Left kidney (tissue), 2 donors: ENCODE measurements around the gene ZMIZ1. TPM values are rescaled to one million over a fixed set of nuclear protein-coding genes. Genes with fewer than 3 reads are reported as not detected.

Source experiments
- DNase-seq: peaks from one replicate; pipeline ENCODE4 v3.0.0-alpha.2; 2013
- polyA plus RNA-seq: library from polyadenylated mRNA; unstranded; fragments of 120-200 nt; gene quantifications from one replicate; pipeline ENCODE4 v1.2.1, GENCODE V29; 2013; ENCODE audit not compliant: insufficient read length

Gene ZMIZ1
- polyA plus RNA-seq, 1 donor = 70.2 TPM

DNA sequence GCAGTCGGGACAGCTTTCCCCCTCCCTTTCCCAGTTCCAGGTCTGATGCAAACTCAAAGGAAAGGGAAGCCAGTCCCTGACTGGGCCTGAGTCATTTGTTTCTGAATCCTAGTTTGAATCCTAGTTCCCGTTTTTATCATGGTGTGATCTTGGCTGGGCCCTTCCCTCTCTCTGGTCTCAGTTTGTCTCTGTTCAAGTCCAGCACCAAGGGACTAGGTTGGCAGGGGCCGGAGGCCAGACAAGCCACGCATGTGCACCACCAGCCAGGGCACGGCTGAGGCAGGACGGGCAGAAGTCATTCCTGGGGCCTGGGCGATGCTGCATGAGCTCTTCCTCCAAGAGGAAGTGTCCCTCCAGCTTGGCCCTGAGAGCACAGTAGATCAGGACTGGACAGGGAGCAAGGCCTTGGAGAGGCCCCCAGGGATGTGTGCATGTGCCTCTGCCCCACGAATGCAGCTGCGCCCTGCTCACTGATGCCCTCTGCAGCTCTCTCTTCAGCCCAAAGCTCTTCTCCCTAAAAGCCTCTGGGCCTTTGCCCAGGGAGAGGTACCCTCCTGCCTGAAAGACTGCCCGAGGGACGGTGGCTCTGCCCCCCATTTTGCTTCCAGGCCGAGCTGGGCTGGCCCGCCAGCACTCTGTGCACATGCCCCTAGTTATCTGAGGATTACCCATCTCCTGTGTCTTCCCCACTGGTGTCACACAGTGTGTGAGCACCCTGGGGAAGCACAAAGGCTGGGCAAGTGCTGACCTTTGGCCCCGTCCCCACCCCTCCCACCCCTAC is 86.7 kb downstream of the ZMIZ1 start:
- DNase-seq = no peak

DNA sequence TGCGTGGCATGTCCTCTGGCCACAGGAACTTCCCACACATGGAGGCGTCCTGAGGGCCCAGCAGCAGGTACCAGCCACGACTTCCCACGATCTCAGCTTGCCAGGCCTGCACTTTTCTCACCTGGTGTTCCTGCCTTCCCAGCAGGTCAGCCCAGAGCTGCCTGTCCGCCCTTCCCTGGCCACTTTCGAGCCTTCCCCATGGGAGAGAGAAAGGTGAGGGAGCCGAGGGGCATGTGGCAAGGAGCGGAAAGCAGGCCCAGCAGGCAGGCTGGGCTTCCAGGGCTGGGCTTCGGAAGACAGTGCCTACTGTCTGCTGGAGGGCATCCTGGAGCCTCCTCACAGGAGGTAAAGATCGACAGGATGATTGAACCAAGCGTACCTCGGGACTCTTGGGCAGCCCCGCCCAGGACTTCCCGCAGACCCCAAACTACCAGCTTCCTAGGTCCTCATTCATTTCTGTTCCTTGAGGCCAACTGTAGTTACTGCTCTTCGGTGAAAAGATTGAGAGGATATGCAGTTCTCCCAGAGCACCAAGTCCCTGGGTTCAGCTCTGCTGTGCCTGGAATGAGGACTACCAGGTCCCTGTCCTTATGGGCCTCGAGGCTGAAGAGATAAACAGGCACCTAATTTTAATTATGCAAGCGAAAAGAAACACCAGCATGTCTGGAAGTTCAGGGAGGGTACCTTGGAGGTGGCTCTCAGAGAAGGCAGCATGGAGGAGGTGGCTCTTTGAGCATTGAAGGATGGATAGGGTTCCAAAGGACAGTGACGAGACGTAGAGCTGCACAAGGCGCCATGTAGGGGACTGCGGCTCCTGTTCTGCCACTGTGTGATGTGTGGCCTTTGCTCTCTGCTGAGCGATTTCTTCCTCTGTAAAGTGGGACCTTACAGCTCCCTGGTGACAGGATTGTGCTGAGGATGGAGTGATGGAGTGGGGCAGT is 87.8 kb downstream of the ZMIZ1 start:
- no peak for DNase-seq

DNA sequence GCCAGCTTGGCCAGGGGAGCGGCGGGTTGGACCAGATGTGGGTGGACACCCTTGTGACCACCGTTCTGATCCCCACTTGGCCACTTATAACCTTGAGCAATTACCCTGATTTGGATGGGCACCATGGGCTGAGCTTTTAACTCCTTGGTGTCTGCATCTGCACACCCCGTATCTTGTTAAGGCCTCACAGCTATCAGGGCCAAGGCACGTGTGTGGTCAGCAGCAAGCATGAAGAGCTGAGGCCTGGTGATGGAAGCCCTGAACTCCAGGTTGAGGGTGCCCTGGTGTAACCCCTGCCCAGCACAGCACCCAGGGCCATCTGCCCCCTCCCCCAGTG is 89.2 kb downstream of the ZMIZ1 start:
- DNase-seq = no peak

DNA sequence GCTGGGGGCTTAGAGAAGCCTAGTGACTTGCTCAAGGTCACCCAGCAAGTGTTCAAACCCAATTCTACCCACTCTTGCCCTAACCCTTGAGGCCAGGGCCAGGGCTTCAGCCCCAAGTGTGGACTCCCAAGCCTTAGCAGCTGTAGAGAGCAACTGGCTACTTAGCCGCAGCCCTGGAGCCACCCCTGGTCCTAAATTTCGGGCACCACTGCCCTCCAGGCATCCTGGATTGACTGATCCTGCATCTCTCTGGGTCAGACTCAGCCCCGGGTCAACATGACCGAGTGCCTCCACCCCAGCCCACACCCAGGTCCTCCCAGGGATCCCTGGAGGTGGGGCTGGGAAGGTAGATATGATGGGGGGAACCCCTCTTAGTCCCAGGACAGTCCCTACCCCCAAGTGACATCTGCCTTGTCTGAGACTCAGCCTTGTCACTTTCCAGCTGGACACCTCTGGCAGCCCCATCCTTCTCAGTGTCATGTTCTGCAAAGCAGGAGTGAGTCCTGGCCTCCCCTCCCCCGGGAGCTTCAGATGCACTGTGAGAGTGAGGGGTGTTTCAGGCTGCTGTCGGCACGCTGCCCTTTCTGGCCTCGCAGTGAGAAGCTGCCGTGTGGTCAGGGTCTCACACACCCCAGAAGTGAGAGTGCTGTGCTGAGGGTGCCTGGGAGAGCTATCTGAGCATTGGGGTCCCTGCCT is 89.8 kb downstream of the ZMIZ1 start:
- no peak for DNase-seq

DNA sequence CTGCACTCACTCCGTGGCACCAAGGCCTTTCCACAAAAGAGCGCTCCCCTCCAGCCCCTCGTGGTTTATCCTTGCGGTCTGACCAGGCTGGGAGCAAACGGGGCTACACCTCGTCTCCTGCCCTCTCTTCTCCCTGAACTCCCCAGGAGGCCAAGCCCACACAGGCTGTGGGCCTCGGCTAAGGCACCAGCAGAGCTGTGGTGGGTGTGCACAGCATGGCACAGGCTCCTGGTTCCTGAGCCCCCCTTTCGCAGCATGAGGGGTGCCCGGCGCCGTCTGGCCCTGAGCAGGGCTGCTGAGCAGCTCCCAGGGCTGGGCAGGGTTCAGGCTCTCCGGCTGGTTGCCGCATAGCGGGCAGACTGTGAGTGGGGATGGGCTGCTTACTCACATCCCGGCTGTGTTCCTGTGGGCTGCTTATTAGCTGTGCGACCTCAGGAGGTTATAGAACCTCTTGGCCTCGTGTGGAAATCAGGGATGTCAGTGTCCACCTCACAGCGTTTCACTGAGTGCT is 90.4 kb downstream of the ZMIZ1 start:
- DNase-seq = no peak

DNA sequence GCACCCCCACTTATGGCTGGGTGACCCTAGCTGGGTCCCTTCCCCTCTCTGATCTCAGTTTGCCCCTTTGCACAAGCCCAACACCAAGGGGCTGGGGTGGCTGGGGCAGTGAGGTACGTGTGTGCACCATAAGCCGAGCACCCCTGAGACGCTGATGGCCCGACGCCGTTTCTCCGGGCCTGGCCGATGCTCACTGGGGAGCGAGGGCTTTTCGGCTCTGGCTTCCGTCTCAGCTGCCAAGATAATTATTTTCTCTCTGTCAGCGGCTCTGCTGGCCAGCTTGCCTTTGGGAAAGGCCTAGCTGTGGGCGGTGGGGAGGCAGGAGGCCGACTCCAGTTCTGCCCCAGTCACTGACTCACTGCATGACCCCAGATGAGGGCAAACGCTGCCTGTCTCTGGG is 91.0 kb downstream of the ZMIZ1 start:
- DNase-seq = no peak

DNA sequence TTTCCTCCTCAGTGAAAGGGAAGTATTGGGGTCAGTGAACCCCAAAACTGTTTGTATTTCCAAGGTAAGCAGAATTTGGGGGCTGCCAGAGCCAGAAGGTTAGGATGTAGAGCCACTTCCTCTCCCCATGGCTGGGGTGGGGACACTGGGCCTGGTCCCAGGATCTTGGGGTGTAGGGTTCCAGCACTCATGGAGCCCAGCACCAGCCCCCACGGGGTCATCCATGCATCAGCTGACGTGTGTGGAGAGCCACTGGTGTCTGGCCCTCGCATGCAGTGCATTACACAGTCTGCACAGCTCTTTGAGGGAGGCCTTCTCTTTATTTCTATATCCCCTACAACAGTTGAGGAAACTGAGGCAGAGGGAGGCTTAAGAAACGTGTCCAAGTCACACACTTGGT is 91.4 kb downstream of the ZMIZ1 start:
- no peak for DNase-seq

DNA sequence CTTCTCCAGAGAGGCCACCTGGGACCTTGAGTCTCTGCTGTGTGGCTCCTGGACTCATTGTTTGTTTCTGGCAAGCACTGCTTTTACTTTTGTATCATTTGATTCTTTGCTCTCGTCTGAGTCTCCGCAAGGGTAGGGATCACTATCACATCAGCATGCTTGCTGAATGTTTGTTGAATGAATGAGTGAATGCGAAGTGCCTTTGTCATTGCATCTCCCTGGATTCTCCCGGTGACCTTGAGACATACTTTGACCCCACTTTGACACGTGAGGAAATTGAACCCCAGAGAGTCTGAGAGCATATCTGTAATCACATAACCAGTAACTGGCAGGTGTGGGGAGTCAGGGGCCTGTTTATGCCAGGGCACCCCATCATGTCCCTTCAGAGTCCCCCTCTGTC is 92.8 kb downstream of the ZMIZ1 start:
- DNase-seq = no peak

DNA sequence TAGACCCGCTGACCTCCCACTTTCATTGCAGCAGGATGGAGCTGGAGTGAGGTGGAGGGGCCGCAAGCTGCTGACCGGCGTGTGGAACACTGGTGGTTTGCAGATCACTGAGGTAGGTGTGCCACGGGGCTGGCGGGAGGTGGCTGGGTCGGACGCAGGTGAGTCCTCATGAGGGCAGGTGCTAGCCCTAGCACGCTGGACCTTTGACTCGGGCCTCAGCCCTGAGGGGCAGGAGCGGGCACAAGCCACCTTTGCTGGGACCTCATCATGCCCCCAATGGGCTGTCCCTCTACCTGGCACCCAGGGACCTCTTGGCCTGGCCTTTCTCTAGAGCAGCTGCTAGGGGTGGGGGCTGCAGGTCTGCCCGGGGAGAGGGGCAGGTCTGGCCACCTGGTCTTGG is 93.3 kb downstream of the ZMIZ1 start:
- DNase-seq = no peak

DNA sequence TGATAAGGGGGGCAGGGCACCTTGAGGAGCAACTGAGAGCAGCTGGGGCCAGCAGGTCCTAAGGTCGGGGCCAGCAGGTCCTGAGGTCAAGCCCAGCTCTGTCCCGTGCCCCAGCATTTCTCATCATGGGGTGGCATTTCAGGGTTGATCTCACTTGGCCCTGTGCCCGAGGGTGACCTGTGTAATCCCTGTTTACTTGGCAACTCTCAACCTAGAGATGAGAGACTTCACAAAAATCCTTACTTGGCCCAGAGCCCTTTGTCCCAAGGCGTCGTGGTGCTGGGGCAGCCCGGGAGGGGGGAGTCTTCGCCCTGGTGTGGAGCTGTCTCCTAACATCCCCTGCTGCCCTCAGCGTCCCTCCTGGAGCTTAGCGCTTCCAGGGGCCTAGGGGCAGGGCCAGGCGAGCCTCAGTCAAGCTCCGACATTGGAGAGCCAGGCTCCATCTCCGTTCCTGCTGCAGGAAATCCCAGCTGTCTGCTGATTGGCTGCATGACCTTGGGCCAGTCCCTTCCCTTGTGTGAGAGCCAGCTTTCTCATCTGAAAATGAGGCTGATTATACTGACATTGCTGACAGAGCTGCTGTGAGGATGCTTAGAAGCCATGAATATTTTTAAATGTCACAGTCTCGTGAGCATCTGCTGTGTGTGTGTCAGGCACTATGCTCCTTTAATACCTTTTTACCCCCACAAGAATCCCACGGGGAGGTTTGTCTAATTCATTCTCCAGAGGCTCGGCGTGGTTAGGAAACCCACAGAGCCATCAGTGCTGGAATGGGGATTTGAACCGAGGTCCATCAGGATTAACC is 94.3 kb downstream of the ZMIZ1 start:
- DNase-seq = no peak

DNA sequence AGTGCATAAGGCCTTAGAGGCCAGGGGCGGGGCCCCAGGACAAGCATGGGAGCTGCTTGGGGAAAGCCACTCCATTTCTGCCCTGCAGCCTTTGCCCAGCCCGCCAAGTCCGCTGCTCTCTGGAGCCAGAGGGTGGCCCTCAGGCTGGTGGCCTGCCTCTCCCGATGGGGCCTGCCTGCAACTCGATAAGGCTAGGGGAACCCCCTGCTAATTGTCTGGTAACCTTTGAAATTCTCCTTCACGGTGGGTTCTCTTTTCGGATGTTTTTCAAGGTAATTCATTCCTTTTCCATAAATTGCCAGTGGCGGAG is 94.9 kb downstream of the ZMIZ1 start:
- no peak for DNase-seq

DNA sequence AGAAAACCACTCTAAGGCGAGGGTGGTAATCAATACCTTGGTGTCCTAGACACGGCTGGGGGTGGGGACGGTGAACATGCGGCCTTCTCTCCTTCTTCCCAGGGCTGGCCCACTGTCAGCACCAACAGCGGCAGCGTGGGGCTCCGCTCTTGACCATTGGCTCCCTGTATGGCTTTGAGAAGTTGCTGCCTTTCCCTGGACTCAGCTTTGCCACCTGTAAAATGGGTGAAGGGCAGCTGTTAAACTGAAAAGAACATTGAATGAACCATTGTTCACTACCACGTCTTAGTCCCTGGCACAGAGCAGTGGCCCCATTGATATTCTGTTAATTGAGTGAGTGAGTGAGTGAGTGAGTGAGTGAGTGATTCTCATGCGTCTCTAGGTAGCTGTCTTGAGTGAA is 95.3 kb downstream of the ZMIZ1 start:
- no peak for DNase-seq

DNA sequence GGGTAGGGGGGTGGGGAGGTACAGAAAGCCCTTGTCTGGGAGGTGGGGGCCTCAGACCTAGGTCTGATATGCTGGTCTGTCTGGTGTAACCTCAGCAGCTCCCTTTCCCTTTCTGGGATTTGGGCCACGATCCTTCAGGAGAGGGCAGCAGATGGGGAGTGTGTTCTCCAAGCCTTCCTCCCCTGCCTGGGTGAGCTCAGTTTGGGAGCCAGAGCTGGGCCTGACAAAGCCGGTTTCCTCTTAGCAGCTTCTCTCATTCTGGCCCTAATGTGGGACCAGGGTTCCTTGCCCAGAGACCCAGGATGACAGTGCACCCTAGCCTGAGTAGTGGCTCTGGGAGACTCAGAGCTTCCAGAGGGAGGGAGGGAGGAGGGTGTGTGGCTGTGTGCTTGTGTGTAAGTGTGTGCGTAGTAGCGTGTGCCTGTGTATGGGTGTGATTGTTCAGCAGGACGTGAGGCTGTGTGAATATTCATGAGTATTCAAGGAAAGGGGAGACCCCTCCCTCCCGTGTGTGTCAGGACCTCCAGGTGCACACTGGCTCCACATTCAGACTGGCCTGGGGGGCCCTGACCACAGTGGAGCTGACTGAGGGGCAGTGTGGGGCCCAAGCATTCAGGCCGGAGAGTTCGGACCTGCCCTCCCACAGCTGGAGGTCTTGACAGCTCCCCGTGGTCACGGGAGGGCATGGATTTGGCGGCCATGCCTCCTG is 96.5 kb downstream of the ZMIZ1 start:
- DNase-seq = no peak

DNA sequence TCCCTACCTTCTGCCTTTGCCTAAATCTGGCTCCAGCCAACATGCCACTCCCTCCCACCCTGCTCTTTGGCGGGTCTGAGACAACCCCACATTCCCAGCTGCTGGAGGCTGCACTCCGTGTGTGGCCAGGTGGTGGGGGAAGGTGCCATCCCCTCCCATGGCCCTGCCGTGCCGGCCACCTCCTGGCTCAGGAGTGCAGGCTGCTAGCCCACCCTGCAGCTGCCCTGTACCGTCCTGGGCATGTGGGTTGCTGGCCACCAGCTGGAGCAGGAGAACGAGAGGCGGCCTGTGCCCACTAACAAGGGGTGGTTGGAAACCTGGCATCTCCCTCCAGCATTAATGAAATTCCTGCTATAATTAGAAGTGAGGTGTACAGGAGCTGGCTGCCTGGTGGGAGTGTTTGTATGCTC is 97.6 kb downstream of the ZMIZ1 start:
- DNase-seq = no peak

DNA sequence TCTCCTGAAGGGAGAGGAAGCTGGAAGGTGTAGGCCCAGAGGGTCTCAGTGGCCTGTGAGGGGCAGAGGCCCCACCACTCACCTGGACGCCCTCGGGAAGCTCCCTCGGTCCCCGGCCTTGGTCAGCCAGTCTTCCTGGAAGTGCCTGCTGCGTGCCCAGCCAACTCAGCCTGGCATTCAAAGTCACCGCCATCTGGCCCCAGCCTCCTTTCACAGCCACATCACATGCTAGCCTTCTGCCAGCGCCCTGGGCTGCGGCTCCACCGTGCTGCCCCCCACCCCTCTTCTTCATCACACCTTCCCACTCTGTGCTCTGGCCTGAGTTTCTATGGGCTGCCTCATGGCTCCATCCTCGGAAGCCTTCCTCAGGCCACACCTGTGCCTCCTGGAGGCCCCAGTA is 98.0 kb downstream of the ZMIZ1 start:
- no peak for DNase-seq

DNA sequence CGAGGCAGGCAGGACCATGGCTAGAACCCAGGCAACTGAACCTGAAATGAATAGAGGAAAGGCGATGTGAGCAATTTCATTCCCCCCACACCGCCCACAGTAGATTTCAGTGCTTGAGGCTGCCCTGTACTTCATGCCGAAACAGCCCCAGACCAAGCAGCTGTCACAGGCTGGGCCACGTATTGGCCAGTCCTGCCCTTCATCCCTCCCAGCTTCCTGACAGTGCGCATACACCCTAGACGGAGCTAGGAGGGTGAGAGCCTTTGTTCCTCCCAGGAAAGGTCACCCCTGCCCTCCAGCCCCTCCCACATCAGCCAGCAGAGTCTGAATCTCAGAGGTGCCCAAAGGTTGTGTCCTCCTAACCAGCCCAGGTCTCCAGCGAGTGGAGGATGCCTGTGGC is 98.8 kb downstream of the ZMIZ1 start:
- no peak for DNase-seq

DNA sequence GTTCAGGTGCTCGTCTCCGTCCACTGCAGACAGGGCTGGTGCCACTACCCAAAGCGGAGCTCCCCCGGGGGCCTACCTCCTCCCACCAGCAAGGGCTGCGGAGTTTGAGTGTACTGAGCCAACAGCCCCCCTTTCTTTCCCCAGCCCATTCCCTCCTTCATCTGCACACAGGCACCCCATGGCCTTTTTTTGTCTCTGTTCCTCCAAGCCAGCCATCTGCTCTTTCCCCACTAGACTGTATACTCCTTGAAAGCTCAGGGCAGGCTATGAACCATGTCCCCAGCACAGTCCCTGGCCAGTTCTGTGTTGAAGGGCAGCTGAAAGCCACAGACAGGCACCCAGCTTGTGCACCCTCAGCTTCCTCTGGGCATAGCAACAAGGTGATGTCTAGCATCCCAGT is 99.4 kb downstream of the ZMIZ1 start:
- DNase-seq = no peak

DNA sequence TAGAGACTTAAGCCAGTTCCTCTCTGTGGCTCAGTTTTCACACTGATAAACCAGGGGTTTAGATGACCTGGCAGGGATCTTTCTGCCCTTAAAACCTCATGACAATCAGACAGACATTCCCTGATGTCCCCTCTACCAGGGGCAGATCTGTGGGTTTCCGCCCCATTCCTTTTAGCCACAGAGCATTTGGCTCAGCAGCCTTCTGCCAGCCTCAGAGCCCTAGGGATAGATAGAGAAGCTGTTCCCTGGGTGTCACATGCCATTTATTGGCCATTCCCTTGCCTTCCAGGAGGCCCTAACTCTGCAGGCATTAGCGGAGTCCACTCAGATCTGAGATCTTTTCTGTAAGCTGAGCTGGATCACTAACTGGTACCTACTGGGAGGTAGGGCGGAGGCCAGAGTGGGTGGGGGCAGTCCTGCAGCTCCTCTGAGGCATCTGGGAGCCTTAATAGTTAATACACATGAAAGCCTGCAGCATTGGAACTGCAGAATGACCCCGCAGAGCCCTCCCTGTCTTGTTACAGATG is 101.5 kb downstream of the ZMIZ1 start:
- no peak for DNase-seq

DNA sequence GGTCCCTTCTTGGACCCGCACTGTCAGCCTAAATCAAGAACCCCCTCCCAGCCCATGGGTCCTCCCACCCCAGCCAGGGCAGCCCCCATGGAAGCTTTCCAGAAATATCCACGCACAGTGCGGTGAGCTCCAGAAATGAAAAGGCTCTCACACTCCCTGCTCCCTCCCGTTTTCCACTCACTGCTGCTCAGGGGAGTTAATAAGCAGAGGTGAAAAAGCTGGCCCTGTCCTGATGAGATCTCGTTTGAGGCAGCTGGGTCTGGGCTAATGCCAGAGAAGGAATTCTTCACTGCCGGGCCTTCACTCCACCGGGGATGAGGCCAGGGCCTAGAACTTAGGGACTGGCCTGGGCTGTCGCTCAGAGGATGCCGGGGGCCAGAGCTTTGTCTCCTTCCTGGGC is 102.2 kb downstream of the ZMIZ1 start:
- no peak for DNase-seq

DNA sequence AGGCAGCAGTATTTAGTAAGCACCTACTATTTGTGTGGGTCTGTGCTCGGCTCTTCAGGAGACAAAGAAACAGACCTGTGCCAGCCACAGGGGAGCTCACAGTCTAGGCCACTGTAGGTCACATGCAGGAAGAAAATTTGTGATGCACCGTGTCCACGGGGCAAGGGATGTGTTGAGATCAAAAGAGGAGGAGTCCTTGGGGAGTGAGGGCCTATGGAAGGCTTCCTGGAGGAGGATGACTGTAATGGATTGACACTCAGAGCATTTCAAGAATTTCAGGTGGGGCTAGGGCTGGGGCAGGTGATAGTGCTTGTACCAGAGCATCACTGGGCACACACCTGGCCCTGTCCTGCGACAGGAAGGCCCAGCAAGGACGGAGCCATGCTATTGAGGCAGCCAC is 102.7 kb downstream of the ZMIZ1 start:
- DNase-seq = no peak

DNA sequence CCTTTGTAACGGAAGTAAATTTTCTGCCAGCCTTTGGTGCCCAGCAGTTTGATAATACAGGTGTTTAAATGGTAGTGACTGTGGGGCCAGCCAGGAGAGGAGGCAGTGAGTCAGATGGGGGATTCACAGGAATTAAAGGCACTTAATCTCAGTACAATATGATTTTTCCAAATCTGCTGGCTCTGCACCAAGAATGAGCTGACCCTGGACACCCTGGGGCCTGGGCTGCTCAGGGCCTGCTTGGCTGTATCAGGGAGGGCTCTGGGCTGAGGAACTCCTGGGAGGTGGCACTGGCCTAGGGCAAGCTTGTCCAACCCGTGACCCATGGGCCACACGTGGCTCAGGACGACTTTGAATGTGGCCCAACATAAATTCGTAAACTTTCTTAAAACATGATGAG is 104.1 kb downstream of the ZMIZ1 start:
- DNase-seq = no peak
